ENCODE measurements around the gene PRR30. TPM values are rescaled to one million over a fixed set of nuclear protein-coding genes. Genes with fewer than 3 reads are reported as not detected.

PRR30 gene
- not detected for polyA plus RNA-seq (2012; ENCODE audit: insufficient read length, low read depth)

DNA sequence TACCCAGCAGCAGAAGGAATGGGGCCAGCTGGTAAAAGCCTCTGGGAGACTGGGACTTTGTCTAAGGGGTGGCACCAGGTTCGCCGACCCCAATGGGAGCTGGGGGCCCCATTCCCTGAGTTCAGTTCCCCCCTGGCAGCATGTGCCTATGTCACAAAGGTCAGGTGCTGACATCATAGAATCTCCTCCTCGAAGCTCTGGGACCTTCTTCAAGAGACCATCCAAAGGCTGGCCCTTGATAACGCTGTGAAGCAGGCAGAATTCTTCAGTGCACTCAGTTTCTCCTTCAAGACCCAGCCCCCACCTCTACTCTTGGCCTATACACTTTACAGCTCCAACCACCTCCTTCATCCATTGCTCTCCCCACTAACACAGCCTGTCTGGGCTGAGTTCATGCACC is at the start of gene PRR30:
Gene PRR30, minus strand, starts transcription at position 101 of the 400 bp plus-strand sequence. CDS start 1,081 bp downstream, outside the sequence.
- TF ChIP-seq, protein P1, sequence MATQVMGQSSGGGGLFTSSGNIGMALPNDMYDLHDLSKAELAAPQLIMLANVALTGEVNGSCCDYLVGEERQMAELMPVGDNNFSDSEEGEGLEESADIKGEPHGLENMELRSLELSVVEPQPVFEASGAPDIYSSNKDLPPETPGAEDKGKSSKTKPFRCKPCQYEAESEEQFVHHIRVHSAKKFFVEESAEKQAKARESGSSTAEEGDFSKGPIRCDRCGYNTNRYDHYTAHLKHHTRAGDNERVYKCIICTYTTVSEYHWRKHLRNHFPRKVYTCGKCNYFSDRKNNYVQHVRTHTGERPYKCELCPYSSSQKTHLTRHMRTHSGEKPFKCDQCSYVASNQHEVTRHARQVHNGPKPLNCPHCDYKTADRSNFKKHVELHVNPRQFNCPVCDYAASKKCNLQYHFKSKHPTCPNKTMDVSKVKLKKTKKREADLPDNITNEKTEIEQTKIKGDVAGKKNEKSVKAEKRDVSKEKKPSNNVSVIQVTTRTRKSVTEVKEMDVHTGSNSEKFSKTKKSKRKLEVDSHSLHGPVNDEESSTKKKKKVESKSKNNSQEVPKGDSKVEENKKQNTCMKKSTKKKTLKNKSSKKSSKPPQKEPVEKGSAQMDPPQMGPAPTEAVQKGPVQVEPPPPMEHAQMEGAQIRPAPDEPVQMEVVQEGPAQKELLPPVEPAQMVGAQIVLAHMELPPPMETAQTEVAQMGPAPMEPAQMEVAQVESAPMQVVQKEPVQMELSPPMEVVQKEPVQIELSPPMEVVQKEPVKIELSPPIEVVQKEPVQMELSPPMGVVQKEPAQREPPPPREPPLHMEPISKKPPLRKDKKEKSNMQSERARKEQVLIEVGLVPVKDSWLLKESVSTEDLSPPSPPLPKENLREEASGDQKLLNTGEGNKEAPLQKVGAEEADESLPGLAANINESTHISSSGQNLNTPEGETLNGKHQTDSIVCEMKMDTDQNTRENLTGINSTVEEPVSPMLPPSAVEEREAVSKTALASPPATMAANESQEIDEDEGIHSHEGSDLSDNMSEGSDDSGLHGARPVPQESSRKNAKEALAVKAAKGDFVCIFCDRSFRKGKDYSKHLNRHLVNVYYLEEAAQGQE (IDR thresholded peaks at IDR 0.05; ENCODE audit: insufficient read depth in 1 of 2, low read depth in 2 of 2, low read length in 2 of 2), result no peak
- TF ChIP-seq TAF1 (IDR thresholded peaks at IDR 0.05; ENCODE audit: borderline replicate concordance, insufficient read depth, low read length) (no peak), SIN3A (IDR thresholded peaks at IDR 0.05; ENCODE audit: borderline replicate concordance, insufficient read depth, low read length) (no peak), FOXP2 (optimal IDR thresholded peaks at IDR 0.05; ENCODE audit: borderline replicate concordance, extremely low read depth, extremely low read length, insufficient read depth) (no peak), POLR2AphosphoS5 (IDR thresholded peaks at IDR 0.05; ENCODE audit: low read depth, low read length) (no peak)

DNA sequence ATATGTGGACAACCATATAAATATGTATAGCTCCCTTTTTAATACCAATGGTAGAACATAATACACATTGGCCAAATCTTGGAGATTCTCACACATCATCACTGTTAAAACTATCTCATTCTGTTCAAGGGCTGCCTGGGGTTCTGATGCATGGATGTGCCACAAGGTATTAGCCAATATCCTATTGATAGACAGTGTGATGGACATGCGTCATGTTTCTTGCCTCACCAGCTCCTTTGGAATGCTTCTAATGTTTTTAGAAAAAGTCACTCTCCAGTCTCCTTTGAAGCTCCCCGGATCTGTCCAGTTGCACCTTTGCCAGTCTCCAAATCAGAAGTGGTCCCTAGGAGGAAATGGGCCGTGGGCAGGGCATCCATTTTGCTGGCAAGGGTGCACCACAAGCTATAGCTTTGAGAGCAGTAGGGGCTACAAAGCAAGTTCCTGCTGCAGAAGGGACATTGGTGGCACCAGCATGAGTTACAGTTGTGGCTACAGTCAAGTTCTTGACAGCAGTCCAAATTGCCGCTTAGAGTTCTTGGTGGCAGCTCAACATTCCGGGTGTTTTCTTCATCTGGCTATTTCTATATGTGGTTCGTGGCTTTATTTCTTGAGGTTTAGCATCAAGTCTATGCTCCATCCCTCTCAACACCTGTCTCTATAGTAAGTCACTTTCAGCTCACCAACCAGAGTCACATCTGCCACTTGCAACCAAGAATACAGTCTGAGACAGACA is 47.6 kb upstream of the PRR30 start:
- TF ChIP-seq FOXP2 (optimal IDR thresholded peaks at IDR 0.05; ENCODE audit: borderline replicate concordance, extremely low read depth, extremely low read length, insufficient read depth), result no peak

DNA sequence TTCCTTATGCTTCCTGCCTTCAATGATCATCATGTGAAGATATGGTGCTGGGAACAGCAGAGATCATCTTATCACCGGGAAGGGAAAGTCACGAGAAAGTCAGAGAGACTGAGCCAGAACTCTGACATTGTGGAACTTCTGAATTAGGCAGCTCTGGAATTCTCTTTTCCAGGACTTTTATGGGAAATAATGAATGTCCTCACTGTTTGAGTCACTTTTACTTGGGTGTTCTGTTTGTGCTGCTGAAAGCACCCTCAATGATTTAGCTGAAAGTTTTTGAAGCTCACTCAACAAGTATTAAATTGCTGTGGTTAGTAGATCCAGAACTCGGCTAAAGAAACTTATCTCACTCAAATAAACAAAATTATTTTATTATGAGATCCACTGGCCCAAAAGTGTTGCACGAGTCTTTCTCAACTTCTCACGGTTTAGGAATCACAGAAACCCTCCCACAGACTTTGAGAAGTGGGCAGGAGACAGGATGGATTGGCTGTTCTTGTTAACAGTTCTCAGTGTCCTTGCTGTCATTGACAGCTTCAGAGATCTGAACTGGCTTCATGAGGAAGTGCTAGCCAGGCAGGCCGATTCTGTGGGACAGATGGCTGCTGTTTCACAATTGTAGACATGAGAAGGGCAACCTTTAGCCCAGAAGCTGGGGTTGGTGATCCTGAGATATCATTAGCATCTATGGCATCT is 46.3 kb upstream of the PRR30 start:
- TF ChIP-seq POLR2AphosphoS5 (IDR thresholded peaks at IDR 0.05; ENCODE audit: low read depth, low read length), result 0 out of 2 replicates have a peak, but pooled peaks have one; percentile 36
- TF ChIP-seq SIN3A (IDR thresholded peaks at IDR 0.05; ENCODE audit: borderline replicate concordance, insufficient read depth, low read length), result no peak

DNA sequence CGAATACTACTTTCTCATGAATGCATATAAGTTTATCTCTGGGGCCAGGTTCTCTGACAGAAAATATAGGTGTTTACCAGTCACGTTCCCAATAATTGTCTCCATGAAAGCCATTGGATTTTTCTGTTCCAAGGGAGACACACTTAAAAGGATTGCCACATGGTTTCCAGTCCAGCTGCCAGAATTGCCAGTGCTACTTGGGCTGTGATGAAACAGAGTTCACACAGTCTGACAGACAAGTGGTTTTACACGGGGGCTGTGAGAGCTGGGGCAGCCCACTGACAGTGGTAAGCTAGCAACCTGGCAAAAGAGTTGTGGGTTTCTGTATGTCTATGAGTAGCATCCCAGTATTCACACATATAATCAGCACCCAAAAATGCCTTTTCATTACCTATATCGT is 44.9 kb upstream of the PRR30 start:
- no peak for TF ChIP-seq FOXP2 (optimal IDR thresholded peaks at IDR 0.05; ENCODE audit: borderline replicate concordance, extremely low read depth, extremely low read length, insufficient read depth)
- TF ChIP-seq, protein P1 (IDR thresholded peaks at IDR 0.05; ENCODE audit: insufficient read depth in 1 of 2, low read depth in 2 of 2, low read length in 2 of 2), result no peak
- no peak for TF ChIP-seq POLR2AphosphoS5 (IDR thresholded peaks at IDR 0.05; ENCODE audit: low read depth, low read length)
- no peak for TF ChIP-seq TAF1 (IDR thresholded peaks at IDR 0.05; ENCODE audit: borderline replicate concordance, insufficient read depth, low read length)
- no peak for TF ChIP-seq SIN3A (IDR thresholded peaks at IDR 0.05; ENCODE audit: borderline replicate concordance, insufficient read depth, low read length)

DNA sequence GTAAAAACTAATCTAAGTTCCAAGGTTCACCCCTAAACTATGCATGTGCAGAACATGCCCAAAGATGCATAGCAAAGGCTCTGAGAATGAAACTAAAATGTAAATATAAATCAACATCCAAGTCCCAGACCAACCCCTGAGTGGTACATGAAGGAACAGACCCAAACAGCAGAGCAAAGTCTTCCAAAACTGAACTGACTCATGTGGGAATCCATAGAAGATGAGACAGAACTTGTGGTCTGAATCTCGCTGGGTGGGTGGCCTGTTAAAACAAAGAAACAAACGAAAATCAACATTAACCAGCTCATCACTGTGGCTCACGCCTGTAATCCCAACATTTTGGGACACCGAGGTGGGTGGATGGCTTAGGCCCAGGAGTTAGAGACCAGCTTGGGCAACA is 43.1 kb upstream of the PRR30 start:
- TF ChIP-seq TAF1 (IDR thresholded peaks at IDR 0.05; ENCODE audit: borderline replicate concordance, insufficient read depth, low read length), result no peak
- no peak for TF ChIP-seq FOXP2 (optimal IDR thresholded peaks at IDR 0.05; ENCODE audit: borderline replicate concordance, extremely low read depth, extremely low read length, insufficient read depth)
- TF ChIP-seq, protein P1 (IDR thresholded peaks at IDR 0.05; ENCODE audit: insufficient read depth in 1 of 2, low read depth in 2 of 2, low read length in 2 of 2), result no peak
- TF ChIP-seq SIN3A (IDR thresholded peaks at IDR 0.05; ENCODE audit: borderline replicate concordance, insufficient read depth, low read length), result no peak
- no peak for TF ChIP-seq POLR2AphosphoS5 (IDR thresholded peaks at IDR 0.05; ENCODE audit: low read depth, low read length)

Measured in PFSK-1 (cell line).